HepG2 (cell line): Measurements from ENCODE around the gene TSKU. TPM values are rescaled to one million over a fixed set of nuclear protein-coding genes. Genes with fewer than 3 reads are reported as not detected.

Experiments used
- ATF7-NPFF ChIP-seq: sonication (generic); formaldehyde crosslinking; IDR thresholded peaks from 2 replicates; pipeline ENCODE4 v1.8.1; 2023; ENCODE audit warnings: mild to moderate bottlenecking, low read depth, missing genetic modification reagents, moderate library complexity
- CC2D1A ChIP-seq: sonication (generic); formaldehyde crosslinking; IDR thresholded peaks from 2 replicates; pipeline ENCODE4 v1.8.1; 2023; ENCODE audit warnings: mild to moderate bottlenecking, missing genetic modification reagents
- KLF15 ChIP-seq: sonication (generic); formaldehyde crosslinking; IDR thresholded peaks from 2 replicates; pipeline ENCODE4 v1.8.1; 2023; ENCODE audit warnings: borderline replicate concordance, mild to moderate bottlenecking, inconsistent platforms, missing genetic modification reagents, mixed read lengths
- NFE2L2 ChIP-seq: fragments of 150-350 bp; IDR thresholded peaks from 2 replicates; pipeline ENCODE4 v1.6.1; 2014; ENCODE audit warnings: low read length
- PBX2 ChIP-seq: IDR thresholded peaks from 2 replicates; pipeline ENCODE4 v1.6.1; 2016; ENCODE audit warnings: control low read depth
- PHF8 ChIP-seq: sonication (generic); formaldehyde crosslinking; IDR thresholded peaks from 2 replicates; pipeline ENCODE4 v1.5.0; 2020; ENCODE audit warnings: missing genetic modification reagents
- REPIN1 ChIP-seq: sonication (generic); formaldehyde crosslinking; IDR thresholded peaks from 2 replicates; pipeline ENCODE4 v1.8.0; 2022; ENCODE audit warnings: missing genetic modification reagents, low read depth, mild to moderate bottlenecking, borderline replicate concordance
- SCMH1 ChIP-seq: sonication (generic); formaldehyde crosslinking; IDR thresholded peaks from 2 replicates; pipeline ENCODE4 v1.9.0; 2021; ENCODE audit warnings: missing genetic modification reagents, mild to moderate bottlenecking, borderline replicate concordance
- SETDB1 ChIP-seq: sonication (generic); formaldehyde crosslinking; IDR thresholded peaks from 2 replicates; pipeline ENCODE4 v1.5.1; 2020; ENCODE audit warnings: missing genetic modification reagents, mild to moderate bottlenecking, borderline replicate concordance
- SNAPC5 ChIP-seq: sonication (generic); formaldehyde crosslinking; IDR thresholded peaks from 2 replicates; pipeline ENCODE4 v1.8.1; 2023; ENCODE audit warnings: mild to moderate bottlenecking, missing genetic modification reagents, borderline replicate concordance
- TCF12 ChIP-seq, 2 experiments: fragments of 450-650 bp in 1 of 2; sonication (generic) in 1 of 2; formaldehyde crosslinking in 1 of 2; IDR thresholded peaks; 2 replicates each; pipeline versions ENCODE4 v1.6.1 to v1.8.0; 2017 to 2022; ENCODE audit warnings: antibody characterized with exemption in 1 of 2, mild to moderate bottlenecking in 1 of 2, missing genetic modification reagents in 1 of 2, moderate library complexity in 1 of 2
- TEF ChIP-seq: sonication (generic); formaldehyde crosslinking; IDR thresholded peaks from 2 replicates; pipeline ENCODE4 v1.5.0; 2020; ENCODE audit warnings: missing genetic modification reagents
- ZKSCAN5 ChIP-seq: sonication (generic); formaldehyde crosslinking; IDR thresholded peaks from 2 replicates; pipeline ENCODE4 v1.5.1; 2020; ENCODE audit warnings: mild to moderate bottlenecking, missing genetic modification reagents
- ZNF512B ChIP-seq: sonication (generic); formaldehyde crosslinking; IDR thresholded peaks from 2 replicates; pipeline ENCODE4 v1.5.1; 2020; ENCODE audit warnings: missing genetic modification reagents, mild to moderate bottlenecking, borderline replicate concordance
- ZNF629 ChIP-seq: sonication (generic); formaldehyde crosslinking; conservative IDR thresholded peaks from 2 replicates; pipeline ENCODE4 v1.5.0; 2020; ENCODE audit warnings: missing genetic modification reagents
- ZNF768 ChIP-seq: sonication (generic); formaldehyde crosslinking; IDR thresholded peaks from 2 replicates; pipeline ENCODE4 v1.4.0; 2020; ENCODE audit warnings: missing genetic modification reagents
- ZNF790 ChIP-seq: sonication (generic); formaldehyde crosslinking; IDR thresholded peaks from 2 replicates; pipeline ENCODE4 v1.8.0; 2022; ENCODE audit warnings: missing genetic modification reagents, mild to moderate bottlenecking, borderline replicate concordance
- polyA plus RNA-seq, 8 experiments: library from polyadenylated mRNA; depleted of rRNA in 3 of 8; stranded (reverse) in 7 of 8; unstranded in 1 of 8; fragments of >200 nt; fragmentation: Illumina TruSeq in 4 of 8; extraction: Trizol in 4 of 8; gene quantifications; 2 replicates each; pipeline versions ENCODE4 v1.2.1 to v1.2.3, GENCODE V29; 2011 to 2016; ENCODE audit warnings: low read depth in 4 of 8, missing spikeins in 1 of 8, mixed read lengths in 1 of 8; ENCODE audit not compliant: insufficient read depth in 1 of 8
- total RNA-seq, 5 experiments: library from RNA; depleted of rRNA; stranded (reverse); fragments of >200 nt; fragmentation: Illumina TruSeq; extraction: Trizol; gene quantifications; 2 replicates each; pipeline ENCODE4 v1.2.3, GENCODE V29; 2016; ENCODE audit warnings: low read depth in 1 of 5

The TSKU gene
- total and polyA plus RNA-seq, 2 of the 13 experiments (the other 11 are each of a cell fraction or from before 2014, with no cell fraction given), result 20.3 to 21.4 TPM

- 0 out of 2 replicates have a peak, but pooled peaks have one; percentile 19 for TF ChIP-seq PBX2 (CRISPR knock-in tag)
- TF ChIP-seq ZNF790 (CRISPR knock-in tag), result no peak
- no peak for TF ChIP-seq NFE2L2
- TF ChIP-seq TEF (CRISPR knock-in tag), result no peak
- TF ChIP-seq ZNF768, result no peak
- TF ChIP-seq CC2D1A (CRISPR knock-in tag), result no peak
- TF ChIP-seq ZKSCAN5 (CRISPR knock-in tag), result no peak
- no peak for TF ChIP-seq SETDB1
- no peak for TF ChIP-seq ZNF512B (CRISPR knock-in tag)
- no peak for TF ChIP-seq ATF7-NPFF (CRISPR knock-in tag)
- TF ChIP-seq PHF8 (CRISPR knock-in tag), result 0 out of 2 replicates have a peak, but pooled peaks have one; percentile 18
- TF ChIP-seq ZNF629 (CRISPR knock-in tag), result peak; percentile 76
- no peak for TF ChIP-seq SCMH1 (CRISPR knock-in tag)
- TF ChIP-seq SNAPC5 (CRISPR knock-in tag), result no peak
- no peak for TF ChIP-seq REPIN1 (CRISPR knock-in tag)
- no peak for TF ChIP-seq TCF12 (IDR thresholded peaks at IDR 0.05)
- TF ChIP-seq TCF12 (CRISPR knock-in tag; IDR thresholded peaks at IDR 0.05), result 0 out of 2 replicates have a peak, but pooled peaks have one; percentile 4
- TF ChIP-seq KLF15 (CRISPR knock-in tag), result no peak
Observed at GRCh38 chr11:76792505-76793264, 9.5 kb downstream of the TSKU start (continued).
